IPS-NIHi7 (cell line): ENCODE data around the gene TNFRSF12A.

Experiments used
- DNase-seq: peaks from one replicate; pipeline ENCODE4 v3.0.0; 2012; ENCODE audit warnings: mixed read lengths; ENCODE audit errors: extremely low spot score

The TNFRSF12A gene

DNA sequence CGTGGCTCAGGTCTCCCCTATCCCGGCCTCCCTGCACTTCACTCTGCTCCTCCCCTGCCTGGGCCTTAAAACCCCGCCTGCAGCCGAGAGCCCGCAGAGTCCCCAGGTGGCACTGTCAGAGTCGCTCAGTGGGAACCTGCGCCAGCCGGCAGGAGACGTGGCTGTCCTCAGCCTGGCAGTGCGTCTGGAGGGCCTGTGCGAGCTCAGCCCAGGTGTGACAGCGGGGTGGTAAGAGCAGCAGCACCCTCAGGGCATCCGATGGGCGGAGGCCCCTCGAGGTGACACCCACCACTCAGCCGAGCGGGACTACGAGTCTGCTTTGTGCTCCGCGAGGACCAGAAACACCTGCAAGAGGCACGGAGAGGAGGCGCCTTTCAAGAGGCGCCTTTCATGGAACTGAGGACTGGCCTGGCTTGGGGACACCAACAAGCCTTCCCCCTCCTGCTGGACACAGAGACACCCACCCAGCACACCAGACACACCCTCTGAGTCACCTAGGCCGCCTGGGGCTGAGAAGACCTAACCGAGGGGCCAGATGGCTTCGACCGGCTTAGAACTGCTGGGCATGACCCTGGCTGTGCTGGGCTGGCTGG, 7.2 kb upstream of the TNFRSF12A start, which contains the start of gene CLDN9:
CLDN9 (plus strand) TSS at position 96 of the 593 bp plus-strand sequence; CDS start at position 536, 440 bp downstream.
- DNase-seq = no peak

DNA sequence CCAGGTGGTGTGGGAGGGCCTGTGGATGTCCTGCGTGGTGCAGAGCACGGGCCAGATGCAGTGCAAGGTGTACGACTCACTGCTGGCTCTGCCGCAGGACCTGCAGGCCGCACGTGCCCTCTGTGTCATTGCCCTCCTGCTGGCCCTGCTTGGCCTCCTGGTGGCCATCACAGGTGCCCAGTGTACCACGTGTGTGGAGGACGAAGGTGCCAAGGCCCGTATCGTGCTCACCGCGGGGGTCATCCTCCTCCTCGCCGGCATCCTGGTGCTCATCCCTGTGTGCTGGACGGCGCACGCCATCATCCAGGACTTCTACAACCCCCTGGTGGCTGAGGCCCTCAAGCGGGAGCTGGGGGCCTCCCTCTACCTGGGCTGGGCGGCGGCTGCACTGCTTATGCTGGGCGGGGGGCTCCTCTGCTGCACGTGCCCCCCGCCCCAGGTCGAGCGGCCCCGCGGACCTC, 6.6 kb upstream of the TNFRSF12A start:
- no peak for DNase-seq

DNA sequence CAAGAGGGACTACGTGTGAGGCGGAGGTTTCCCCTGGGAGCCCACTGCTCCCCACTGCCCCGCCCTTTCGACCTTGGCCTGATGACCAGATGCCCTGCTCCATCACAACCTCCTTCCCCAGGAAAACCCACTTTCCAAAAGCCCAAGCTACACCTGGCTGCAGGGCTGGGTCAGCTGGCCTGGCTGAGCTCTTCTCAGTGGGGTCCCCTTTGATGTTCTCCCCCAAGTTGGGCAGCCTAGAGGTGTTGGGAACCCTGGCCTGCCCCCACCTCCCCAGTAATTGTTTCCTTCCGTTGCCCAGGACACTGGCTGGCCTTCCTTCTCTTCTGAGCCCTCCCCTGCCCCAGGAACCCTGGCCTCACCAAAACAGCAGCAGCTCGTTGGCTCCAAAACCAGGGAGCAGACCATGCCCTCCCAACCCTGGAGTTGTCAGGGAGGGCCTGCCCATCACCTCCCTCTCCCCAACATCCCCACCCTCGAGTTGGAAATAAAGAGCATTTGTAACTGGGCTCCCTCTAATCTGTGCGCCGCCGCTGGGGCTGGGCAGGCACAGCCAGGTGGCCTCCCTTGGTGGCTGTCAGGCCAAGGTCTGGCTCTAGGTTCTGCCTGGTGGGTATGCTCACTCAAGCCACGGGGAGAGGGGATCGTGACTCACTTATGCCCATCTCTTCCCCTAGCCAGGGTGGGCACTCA, 6.0 kb upstream of the TNFRSF12A start:
- DNase-seq = no peak

DNA sequence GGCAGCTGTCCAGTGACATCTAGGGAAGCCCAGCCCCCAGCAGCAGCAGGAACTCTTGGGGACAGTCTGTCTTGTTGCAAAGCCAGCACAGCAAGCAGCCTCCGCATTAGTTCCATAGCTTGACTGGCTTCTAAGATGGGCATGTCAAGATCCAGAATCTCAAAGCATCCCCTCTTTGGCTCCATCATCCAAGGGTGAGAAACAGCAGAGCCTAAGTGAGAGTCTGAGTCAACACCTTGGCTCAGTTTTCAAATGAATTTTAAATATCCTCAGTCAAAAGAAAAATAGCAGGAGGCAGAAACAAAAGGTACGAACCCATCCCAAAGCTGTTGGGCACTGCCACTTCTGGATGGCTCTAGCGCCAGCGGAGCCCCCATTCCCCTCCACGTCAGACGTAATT, 5.2 kb upstream of the TNFRSF12A start:
- DNase-seq = no peak

DNA sequence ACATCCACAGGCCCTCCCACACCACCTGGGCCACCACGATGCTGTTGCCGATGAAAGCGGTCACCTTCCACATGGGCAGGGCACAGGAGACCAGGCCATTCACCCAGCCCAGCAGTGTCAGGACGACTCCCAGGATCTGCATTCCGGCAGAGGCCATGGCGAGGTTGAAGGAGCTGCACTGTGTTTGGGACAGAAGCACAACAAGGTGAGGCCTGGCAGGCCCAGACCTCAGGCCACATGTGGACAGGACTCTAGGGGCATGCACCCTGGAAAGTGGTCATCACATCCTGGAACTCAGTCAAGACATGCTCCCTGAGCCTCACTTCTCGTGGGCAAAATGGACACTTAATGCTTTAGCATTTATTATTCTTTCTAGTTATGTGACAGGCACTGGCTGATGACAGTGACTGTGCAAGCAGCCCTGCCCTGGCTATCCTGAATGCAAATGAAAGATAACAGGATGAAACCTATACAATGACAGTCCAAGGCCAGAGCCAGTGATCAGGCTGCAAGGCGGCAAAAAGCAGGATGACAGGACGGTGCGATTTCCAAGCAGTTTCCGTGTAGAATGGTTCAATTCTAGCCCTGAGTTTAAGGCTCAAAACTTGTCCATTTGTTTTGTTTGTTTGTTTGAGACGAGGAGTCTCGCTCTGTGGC, 4.2 kb upstream of the TNFRSF12A start:
- DNase-seq = no peak

DNA sequence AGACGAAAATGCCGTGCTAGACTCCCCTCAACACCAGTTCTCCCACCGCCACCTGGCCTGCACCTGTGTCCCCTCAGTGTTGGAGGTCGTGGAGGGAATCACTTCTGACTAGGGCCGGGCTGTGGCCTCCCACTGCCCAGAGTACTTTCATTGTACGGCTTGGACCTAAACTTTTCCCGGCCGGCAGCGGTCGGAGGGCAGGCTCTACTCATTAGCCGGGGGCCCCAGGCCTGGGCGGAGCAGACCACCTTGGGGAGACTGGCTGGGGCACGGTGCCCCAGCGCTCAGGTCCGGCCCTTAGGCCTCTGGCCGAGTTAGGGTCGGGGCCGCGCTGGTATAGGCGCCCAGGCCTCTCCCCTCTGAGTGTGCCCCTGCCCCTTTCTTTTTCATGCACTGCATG, 2.8 kb upstream of the TNFRSF12A start:
- DNase-seq = no peak

DNA sequence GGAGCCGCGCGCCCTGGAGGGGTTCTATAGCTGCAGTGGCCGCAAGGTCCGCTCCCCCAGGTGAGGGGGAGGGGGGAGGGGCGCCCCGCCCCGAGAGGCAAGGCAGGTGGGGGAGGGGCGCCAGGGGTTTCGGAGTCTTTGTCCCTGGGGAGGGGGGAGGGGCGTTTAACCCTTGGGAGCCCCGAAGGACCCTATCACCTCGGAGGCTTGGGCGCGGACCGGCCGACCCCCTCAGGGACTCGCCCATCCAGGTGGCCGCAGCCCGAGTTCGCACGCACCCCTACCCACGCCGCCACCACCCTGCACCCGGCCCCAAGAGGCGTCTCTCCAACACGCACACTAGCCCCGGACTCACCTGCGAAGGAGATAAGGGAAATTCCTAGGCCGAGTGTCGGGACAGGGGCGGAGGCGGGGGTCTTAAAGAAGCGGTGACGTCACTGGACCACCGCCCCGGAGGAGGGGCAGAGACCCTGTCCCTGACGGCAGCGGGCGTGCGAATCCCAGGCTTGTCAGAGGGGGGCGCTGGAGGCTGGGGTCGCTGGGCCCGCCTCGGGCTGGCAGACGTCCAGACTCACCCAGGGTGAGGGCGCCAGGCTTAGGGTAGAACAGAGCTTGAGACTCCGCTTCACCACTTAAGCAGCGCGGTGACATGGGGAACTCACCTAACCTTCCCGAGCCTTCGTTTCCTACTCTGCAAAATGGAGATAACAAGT, 2.2 kb upstream of the TNFRSF12A start, which contains the start of gene CLDN6:
CLDN6 (minus strand) TSS at position 390 of the 713 bp plus-strand sequence. CDS start 2,162 bp downstream, outside the sequence.
- peak; percentile 81 for DNase-seq

DNA sequence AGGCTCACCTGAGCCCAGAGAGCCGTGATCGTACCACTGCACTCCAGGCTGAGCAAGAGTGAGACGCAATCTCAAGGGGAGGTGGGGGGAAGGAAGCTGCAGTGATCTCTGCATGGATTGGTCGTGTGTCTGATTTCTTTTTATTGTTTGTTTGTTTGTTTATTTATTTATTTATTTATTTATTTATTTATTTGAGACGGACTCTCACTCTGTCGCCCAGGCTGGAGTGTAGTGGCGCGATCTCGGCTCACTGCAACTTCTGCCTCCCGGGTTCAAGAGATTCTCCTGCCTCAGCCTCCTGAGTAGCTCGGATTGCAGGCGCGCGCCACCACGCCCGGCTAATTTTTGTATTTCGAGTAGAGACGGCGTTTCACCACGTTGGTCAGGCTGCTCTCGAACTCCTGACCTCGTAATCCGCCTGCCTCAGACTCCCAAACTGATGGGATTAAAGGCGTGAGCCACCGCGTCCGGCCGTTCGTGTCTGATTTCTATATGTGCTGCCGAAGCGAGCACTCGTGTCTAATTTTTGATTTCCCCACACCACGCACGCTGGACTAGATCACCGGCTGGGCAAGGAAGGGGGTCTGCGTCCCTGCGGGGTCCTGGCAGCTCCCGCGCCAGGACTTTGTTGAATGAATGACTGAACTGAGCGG, 448 bp upstream of the TNFRSF12A start:
- DNase-seq = no peak

DNA sequence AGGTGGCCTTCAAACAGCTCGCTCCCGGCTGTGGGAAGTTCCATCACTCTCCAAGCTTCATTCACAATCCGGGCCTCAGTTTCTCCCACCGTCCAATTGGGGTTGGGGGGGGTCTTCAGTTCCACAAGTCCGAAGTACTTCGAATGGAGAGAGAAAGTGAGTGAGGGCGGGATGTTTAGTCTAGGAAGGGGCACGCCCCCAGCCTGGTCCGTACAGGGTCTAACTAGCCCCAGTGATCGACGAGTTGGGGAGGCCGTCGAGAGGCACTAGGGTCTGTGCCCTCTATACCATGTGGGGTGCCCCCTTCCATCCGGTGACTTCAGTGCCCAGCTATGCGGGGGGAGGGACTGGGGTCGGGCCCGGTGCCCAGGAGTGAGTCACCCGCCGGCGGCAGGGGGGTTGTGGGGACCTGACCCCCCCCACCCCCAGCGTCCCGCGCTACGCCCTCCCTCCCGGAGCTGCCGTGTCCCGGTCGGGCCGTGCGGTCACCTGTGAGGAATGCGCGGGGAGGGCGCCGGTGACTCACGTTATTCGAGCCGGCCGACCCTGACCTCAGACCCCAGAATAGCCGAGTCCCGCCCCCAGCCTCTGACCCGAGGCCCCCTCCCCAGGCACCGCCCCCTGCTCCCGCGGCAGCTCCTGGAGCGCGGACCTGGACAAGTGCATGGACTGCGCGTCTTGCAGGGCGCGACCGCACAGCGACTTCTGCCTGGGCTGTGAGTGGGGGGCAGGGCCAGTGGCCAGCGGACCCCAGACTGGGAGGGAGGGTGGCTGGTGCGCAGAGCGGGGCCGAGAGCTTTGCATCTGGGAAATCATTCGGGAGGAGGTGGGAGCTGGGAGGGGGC, 658 bp downstream of the TNFRSF12A start:
- DNase-seq = no peak

DNA sequence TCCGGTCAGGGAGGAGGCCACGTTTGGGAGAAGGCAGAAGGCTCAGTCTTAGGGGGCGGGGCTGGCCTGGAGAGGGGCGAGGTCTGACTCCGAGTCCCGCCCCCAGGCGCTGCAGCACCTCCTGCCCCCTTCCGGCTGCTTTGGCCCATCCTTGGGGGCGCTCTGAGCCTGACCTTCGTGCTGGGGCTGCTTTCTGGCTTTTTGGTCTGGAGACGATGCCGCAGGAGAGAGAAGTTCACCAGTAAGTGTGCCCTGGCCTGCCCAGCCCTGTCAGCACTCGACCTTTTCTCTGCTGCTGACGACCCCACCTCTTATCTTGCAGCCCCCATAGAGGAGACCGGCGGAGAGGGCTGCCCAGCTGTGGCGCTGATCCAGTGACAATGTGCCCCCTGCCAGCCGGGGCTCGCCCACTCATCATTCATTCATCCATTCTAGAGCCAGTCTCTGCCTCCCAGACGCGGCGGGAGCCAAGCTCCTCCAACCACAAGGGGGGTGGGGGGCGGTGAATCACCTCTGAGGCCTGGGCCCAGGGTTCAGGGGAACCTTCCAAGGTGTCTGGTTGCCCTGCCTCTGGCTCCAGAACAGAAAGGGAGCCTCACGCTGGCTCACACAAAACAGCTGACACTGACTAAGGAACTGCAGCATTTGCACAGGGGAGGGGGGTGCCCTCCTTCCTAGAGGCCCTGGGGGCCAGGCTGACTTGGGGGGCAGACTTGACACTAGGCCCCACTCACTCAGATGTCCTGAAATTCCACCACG, 1.5 kb downstream of the TNFRSF12A start:
- DNase-seq = peak; percentile 72

DNA sequence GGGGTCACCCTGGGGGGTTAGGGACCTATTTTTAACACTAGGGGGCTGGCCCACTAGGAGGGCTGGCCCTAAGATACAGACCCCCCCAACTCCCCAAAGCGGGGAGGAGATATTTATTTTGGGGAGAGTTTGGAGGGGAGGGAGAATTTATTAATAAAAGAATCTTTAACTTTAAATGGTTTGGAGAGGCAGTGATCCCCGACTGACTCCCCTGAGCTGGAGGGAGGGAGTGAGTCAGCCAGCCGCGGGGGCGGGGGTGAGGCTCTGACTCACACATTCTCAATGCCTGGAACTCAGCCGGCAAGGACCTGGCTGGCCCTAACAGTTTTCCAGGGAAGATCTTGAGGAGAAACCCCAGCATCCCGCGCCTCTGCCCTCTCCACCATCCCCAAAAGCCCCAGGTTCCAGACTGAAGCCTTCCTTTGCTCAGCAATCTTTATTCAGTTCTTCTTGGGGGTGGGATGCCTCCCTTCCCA, 2.1 kb downstream of the TNFRSF12A start:
- DNase-seq = no peak

DNA sequence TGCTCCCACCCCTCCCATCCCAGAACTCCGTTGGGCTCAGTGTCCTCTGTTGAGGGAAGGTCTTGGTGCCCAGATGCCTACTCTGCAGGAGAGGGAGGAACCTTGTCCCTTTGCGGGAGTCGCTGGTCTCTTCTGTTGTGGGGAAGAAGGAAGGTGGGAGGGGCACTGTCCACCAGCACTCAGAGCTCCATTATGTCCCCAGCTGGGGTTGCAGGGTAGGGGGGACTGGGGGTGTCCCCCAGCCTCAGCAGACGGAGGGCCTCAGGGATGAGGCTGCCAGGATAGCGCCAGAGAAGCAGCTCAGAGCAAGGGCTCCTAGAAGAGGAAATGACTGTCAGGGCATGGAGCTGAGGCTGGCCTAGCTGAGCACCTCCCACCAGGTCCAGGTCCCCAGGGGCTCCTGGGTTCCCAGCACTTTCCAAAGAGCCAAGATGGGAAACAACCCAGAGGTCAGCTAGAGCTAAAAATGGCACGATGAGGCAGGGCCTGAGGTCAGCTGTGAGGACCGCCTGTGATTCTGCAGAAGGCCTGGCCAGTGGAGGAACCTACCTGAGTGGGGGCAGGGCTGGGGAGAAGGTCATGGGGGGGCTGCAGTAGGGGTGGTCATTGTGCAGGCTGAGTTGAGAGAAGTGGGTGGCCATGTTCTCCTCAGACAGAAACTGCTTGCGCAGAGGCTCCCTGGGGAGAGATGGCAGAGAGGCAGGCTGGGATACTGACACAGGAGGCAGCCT, 2.7 kb downstream of the TNFRSF12A start:
- no peak for DNase-seq

DNA sequence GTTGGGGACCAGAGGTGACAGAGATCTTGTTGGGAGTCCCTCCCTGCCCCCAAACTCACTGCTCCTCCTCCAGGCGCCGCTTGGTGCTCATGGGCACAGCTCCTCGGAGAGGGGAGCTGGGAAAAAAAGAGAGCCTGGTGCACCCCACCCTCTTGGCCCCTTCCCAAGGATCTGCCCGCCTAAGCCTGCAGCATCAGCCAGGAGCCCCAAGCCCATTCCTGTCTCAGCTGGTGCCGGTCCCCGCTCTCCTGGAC, 3.2 kb downstream of the TNFRSF12A start:
- DNase-seq = no peak

DNA sequence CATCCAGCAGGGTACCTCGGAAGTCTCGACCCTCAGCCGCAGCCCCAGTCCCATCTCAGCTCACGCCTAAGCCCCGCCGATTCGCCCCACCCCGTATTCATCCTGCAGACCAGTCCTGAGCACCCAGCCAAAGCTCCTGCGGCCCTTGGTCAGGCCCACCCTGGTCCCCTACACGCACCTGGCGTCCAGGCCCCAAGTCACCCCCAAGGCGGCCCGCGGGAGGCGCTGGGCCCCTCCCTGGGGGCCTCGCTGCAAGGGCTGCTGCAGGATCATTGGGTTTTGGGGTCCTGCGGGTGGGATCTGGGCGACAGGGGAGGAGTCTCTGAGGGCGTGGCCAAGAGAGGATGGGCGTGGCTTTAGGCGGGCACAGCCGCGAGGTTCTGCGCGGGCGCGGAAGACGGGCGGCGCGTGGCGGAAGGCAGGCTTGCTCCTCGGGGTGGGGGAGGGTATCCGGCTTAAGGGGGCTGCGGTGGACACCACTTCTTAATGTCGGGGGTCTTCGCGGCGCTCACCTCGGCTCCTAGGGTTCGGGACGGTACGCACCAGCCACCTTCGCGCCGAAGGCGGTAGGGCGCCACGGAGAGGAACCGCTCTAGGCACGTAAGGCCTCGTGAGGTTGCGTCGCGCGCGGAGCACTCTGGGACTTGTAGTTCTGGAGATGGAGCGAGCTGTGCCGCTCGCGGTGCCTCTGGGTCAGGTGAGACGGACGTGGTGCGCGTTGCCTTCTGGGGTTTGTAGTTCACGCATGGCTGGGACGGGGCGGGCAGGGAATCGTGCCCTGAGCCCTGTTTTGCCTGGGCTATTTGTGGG, 3.7 kb downstream of the TNFRSF12A start, which contains the start of the genes HCFC1R1 and THOC6:
HCFC1R1 (minus strand) TSS at position 274 of the 810 bp plus-strand sequence; CDS start at position 273, 1 bp downstream.
THOC6 (plus strand) TSS at position 367 of the 810 bp plus-strand sequence; CDS start at position 659, 292 bp downstream.
- peak; percentile 74 for DNase-seq

DNA sequence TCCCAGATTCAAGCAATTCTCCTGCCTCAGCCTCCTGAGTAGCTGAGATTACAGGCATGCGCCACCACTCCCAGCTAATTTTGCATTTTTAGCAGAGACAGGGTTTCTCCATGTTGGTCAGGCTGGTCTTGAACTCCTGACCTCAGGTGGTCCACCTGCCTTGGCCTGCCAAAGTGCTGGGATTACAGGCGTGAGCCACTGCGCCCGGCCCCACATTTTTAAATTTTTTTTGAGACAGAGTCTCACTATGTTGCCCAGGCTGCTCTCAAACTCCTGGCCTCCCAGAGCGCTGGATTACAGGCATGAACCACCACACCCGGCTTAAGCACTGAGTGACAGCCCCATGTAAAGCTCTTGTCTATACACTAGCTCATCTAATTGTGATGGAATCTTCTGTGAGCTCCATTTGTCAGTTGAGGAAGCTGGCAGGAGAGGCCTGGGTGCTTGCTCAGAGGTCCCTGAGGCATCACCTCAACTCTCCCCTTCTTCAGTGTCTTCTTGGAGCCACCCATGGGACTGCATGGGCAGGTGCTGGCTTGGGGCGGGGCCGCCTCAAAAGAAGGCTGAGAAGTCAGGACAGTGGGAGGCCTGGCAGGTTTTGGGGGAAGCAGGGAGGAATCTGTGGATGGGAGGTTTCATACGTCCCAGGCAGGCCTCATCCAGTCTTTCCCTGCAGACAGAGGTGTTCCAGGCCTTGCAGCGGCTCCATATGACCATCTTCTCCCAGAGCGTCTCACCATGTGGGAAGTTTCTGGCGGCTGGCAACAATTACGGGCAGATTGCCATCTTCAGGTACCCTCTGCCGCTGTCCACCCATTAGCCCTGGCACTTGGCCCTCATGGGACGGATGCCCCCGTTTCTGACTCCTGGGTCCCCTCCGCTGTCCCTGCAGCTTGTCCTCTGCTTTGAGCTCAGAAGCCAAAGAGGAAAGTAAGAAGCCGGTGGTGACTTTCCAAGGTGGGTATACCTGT, 5.1 kb downstream of the TNFRSF12A start:
- DNase-seq = no peak

DNA sequence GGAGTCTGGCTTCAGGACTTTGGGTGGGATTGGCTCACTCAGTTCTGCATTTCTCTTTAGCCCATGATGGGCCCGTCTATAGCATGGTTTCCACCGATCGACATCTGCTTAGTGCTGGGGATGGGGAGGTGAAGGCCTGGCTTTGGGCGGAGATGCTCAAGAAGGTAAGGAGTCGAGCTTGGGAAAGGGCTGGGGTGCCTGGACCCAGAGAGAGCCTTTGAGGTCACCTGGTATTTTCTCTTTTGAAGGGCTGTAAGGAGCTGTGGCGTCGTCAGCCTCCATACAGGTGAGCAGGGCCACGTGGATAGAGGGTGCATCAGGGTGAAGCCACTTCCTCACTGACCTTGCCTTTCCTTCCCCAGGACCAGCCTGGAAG, 5.8 kb downstream of the TNFRSF12A start:
- no peak for DNase-seq
